HG03354 (cell line): ENCODE measurements around the gene PARP3.
"Not testable (repeated sequence)": the region's sequence is repeated elsewhere in the genome, so short reads cannot be mapped to it uniquely, and the experiment has no call there.

Experiments
- ATAC-seq: cut with Tn5 transposase; IDR thresholded peaks from one replicate; pipeline ENCODE4 v1.9.1; 2021; ENCODE audit warnings: mild to moderate bottlenecking; ENCODE audit not compliant: unreplicated experiment, poor library complexity, severe bottlenecking

Gene PARP3

DNA sequence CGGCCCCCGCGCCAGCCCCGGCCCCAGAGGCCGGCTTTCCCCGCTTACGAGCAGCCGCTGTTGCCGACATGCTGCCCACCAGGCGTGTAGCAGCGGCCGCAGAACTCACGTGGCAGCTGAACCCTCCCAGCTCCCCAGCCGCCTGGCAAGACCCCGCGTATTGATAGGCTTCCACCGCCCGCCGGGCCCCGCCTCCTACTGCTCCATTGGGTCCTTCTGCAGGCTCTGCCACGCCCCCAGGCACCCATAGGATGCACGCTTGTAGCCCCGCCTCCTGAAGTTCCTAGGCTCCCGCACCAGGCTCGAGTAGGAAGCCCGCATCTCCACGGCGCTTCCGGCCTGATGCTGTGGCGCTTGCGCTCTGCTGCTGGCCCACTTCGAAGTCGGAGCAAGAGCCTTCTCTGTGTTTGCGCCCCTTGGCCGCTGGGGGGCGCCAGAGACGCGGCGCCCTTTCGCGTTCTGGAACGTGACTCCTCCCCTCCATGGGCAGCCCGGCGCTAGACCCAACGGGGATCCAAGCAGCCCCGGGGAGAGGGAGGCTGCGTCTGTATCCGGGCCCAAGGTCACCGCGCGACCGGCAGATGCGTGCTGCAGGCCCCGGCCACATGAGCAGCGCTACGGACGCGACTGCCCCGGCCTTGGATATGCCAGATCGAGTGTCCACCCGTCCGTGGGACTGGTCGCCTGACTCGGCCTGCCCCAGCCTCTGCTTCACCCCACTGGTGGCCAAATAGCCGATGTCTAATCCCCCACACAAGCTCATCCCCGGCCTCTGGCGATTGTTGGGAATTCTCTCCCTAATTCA is at the start of gene PARP3, which contains the start of gene RRP9:
Gene PARP3, plus strand, starts transcription at position 566 of the 805 bp plus-strand sequence. CDS start 993 bp downstream, outside the sequence.
Gene RRP9, minus strand, starts transcription at position 107 of the 805 bp plus-strand sequence. Its CDS starts 37 bp downstream, at position 70.
- peak; percentile 90 for ATAC-seq

DNA sequence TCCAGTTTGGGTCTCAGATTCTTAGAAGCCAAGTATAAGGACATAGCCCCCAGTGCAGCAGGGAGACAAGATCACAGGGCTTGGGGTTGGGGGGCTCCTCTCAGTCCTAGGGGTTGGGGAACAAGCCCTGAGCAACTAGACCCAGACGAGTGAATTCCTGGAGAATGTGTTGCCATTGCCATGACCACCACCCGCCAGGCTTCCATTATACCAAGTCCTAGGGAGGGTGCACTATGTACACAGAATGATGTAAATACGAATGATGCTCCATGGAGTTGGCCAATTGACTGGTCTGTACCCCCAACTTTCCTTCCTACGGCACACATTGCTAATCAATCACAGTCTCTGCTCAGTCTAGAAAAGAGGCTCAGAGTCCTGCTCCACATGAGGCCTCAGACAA is 47.8 kb upstream of the PARP3 start:
- ATAC-seq: no peak

DNA sequence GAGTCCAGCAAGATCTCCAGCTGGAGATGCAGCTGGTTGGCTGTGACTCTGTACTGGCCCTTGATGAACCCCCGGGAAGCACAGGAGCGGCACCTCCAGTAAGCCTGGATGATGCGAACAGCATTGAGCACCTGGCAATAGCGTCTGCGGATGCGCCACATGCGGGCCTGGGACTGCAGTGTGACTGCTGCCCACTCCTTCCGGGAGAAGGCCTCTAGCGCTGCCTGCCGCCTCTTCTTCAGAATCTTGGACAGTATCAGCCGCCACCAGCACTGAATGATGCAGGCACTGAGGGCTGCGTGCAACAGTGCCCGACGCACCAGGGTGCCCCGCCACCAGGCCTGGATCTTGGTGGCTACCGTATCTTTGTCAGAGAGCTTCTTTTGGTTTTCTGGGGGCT is 47.2 kb upstream of the PARP3 start:
- no peak for ATAC-seq

DNA sequence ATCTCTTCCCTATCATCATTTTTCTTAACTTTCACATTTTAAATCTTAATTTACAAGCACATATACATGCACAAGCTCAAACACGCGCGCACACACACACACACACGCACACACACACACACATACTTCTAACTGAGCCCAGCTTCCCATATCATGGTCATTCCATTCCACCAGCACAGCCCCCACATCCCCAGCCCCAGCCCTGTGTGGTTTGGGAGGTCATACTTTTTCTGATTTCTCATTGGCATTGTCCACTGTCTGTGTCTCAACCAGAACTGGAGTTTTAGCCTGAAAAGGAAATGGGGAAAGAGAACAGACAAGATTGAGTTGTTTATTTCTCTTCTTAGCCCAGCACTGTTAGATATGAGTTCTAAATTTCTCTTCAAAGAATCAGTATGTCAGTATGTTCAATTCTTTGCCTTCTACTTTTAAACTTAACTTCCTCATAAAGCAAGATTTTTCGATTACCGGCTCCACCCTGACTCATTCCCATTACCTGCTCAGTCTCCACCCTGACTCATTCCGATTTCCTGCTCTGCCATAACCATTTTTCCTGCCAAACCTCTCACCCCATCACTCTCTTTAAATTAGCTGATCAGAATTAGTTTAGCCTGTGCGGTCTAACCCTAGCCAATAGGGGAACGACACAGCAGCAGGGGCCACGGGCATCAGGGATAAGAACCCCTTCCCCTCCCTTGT is 45.4 kb upstream of the PARP3 start:
- ATAC-seq: no peak

DNA sequence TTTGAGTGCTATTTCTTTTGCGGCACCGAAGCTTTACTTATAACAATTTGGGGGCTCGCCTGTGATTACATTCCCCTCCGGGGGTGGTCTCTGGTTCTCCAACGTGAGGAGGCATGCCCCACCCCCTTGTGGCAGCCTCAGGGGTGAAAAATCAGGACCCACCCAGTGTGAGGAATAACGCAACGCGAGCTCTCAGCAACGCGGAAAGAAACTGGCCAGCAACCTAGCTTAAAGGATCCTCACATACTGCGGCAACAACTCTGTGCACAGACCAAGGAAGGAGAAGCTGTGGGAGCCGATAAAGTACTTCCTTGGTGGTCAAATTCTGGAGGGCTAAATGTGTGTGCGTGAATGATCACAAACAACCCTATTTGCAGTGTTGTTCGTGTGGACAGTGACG is 44.8 kb upstream of the PARP3 start:
- no peak for ATAC-seq

DNA sequence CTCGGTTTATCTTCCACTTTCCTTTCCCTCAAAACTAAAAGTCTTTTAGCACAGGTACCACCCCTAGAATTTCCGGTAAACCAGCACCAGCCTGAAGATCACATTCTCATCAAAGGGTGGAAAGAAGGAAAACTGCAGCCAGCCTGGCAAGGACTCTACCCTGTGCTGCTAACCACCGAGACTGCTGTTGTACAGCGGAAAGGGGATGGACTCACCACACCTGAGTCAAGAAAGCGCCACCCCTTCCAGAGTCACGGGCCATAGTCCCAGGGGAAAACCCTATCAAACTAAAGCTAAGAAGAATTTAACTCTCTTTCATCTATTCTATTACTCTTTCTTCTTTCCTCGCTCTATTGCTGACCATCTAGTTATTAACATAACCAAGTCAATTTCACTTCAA is 42.1 kb upstream of the PARP3 start:
- not testable (repeated sequence) for ATAC-seq

DNA sequence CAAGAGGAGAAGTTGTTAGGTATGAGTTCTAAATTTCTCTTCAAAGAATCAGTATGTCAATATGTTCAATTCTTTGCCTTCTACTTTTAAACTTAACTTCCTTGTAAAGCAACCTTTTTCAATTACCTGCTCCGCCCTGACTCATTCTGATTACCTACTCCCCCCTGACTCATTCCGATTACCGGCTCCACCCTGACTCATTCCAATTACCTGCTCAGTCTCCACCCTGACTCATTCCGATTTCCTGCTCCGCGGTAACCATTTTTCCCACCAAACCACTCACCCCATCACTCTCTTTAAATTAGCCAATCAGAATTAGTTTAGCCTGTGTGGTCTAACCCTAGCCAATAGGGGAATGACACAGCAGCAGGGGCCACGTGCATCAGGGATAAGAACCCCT is 39.8 kb upstream of the PARP3 start:
- not testable (repeated sequence) for ATAC-seq

DNA sequence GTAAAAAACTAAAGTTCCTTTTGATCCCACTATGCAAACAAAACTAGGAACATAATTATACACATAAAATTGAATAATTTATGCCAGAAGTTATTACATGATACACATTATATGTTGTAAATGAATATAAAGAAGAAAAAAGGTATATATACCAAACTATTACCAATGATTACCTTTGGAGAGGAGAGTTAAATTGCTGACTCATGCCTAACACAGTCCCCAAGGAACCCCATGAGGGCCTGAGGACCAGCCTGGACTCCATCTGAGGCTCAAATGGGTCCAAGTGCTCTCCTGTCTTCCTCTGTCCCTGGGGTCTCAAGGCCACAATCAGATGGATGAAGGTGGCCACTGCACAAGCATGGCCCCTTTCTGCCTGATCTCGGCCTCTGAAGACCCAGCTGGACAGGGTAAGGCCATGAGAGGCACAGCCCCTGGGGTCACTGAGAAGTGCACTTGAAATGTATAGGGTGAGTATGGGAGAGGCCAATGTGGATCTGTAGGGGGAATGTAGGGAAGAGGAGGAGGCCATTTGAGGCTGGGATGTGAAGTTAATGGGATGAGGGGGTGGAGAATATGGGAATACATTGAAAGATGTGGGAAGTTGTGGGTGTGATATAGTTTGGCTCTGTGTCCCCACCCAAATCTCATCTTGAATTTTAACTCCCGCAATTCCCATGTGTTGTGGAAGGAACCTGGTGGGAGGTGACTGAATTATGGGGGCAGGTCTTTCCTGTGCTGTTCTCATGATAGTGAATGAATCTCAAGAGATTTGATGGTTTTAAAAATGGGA is 37.9 kb upstream of the PARP3 start:
- no peak for ATAC-seq

DNA sequence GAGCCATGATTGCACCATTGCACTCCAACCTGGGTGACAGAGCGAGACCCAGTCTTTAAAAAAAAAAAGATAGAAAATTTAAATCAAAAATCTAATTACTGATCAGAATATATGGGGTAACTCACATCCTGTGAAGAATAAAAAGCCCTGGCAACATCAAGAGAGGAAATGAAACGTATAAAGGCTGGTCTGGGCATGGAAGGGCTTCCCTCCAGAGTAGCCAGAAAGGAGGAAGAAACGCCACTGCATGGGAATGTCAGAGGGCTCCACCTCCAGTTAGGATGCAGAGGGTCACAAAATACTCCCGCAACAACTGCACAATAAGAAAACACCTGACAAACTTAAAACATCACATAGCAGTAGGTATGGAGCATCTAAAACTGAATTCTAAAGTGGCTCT is 34.1 kb upstream of the PARP3 start:
- no peak for ATAC-seq

DNA sequence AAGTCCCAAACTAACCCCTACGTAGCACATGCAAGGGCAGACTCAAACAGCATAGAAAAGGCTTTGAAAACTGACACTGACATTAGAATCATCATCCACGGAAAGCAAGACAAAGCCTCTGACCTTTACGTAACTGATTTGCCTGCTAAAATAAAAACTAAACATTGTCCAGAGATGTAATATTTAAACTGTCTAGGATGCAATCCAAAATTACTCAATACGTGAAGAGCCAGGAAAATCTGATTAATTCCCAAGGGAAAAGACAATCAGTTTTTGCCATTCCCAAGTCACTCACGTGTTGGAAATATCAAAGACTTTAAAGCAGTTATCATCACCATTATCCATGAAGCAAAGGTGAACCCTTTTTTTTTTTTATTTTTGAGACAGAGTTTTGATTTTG is 25.7 kb upstream of the PARP3 start:
- no peak for ATAC-seq

DNA sequence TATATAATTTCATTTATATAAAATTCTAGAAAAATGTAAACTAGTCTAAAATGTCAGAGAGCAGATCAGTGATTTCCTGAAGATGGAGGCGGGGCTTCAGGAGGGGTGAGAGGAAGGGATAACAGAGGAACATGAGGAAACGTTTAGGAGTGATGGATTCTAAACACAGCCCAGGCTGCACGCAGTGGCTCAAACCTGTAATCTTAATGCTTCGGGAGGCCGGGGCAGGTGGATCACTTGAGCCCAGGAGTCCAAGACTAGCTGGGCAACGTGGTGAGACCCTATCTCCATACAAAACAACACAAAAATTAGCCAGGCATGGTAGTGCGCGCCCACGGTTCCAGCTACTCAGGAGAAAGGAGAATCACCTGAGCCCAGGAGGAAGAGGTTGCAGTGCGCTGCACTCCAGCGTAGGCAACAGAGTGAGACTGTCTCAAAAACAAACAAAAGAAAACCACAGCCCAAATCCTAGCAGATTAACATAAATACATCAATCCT is 21.0 kb upstream of the PARP3 start:
- ATAC-seq: no peak

DNA sequence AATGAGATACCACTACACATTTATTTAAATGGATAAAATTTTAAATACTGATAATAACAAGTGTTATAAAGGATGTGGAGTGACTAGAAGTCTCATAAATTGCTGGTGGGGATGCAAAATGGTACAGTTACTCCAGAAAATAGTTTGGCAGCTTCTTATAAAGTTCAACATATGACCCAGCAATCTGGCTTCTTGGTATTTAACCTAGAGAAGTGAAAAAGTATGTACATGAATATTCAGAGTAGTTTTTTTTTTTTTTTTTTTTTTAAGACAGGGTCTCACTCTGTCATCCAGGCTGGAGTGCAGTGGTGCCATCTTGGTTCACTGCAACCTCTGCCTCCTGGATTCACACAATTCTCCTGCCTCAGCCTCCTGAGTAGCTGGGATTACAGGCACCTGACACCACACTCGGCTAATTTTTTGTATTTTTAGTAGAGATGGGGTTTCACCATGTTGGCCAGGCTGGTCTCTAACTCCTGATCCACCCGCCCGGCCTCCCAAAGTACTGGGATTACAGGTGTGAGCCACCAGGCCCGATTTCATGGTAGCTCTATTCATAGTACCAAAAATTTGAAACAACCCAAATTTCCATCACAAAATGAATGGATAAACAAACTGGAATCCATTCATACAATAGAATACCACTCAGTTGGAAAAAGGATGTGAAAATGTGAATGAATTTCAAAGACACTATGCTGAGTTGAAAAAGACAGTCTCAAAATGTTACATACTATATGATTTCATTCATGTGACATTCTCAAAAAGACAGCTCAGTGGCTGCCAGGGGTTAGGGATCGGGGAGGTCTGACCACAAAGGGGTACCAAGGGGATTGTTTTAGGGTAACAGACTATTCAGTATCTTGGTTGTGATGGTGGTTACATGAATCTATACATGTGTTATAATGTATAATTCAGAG is 14.8 kb upstream of the PARP3 start:
- no peak for ATAC-seq

DNA sequence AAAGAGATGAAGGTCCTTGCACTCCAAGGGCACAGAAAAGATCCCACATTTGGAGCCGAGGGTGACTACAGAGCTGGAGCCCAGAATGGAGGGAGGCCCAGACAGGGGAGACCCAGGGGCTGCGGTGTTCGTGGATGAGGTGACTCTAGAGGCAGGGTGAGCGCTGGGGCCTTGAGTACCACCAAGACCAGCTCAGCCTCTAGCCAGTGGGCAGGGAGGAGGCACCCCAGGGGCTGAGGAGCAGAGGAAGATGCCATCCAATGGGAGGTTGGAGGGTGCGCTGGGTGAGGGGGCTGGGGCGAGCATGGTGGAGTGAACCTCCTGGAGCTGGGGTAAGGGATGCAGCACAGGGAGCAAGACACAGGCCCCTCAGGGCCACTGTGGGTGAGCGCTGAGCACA is 13.7 kb upstream of the PARP3 start:
- no peak for ATAC-seq

DNA sequence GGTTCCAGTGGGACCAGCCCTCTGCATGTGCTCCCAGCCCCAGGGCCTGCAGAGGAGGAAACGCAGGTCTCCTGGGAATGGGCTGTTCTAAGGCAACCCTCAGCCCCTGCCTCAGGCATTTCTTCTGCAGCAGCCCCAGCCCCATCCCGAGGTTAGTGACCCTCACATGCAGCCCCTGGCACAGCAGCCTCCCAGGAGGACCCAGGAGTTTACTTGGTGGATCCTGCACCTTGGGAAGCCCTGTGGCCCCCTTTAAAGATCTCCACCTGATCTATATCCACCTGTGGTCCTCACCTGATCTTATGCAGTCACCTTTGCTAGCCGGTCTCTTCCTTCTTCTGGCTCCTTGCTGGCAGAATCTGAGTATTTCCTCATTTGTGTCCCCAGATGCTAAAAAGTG is 13.2 kb upstream of the PARP3 start:
- ATAC-seq: not testable (repeated sequence)

DNA sequence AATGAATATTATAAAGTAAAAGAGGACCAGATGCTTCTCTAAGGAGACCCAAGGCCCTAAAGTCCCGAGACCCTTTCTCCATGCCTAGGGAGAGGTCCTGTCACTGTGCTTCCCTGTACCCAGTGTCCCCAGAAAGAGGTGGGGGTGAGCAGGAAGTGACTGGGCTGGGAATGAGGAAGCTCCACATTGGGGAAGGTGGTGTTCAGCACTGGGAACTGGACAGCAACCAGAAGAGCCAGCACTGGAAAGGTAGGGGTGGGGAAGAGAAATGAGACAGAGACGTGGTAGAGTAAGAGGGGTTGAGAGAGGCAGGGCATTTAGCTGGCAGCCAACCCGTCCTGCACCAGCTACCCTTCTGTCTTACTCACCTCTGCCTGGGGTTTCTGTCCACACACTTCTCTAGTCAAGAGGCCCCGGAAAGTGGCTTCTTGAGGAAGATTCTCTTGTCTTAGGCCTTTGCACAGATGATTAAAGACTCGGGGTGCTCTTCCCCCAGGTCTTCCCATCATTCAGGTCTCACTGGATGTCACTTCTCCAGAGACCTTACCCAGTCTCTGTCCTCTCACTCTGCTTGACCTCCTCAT is 12.7 kb upstream of the PARP3 start:
- ATAC-seq: no peak

DNA sequence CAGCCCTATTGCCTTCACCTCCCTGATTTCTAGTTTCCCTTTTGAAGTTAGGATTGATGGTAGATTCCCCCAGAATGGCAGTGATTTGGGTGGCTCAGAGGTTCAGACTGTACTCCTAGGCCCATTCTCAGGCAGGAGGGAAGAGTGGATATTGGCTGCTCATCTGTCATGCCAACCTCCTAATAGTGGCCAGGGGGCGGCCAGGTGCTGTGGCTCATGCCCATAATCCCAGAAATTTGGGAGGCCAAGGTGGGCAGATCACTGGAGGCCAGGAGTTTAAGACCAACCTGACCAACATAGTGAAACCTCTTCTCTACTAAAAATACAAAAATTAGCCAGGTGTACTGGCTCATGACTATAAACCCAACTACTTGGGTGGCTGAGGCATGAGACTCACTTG is 11.7 kb upstream of the PARP3 start:
- ATAC-seq: no peak

DNA sequence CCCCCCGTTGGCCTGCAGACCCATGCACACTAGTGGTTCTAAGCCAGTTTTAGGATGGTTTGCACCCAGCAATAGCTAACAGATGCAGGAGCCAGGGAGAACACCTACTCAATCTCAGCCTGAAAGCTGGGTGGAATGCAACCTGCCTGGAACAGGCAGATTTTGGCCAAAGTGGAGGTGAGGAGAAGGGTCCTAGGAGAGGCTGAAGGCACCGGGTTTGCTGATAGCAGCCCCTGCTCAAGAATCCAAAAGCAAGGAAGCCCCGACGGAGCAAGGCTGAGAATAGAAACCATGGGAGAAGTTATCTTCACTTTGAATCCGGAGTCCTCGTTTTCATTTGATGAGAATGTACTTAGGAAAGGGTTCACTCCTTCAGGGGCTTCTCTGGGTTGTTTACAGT is 10.4 kb upstream of the PARP3 start:
- no peak for ATAC-seq

DNA sequence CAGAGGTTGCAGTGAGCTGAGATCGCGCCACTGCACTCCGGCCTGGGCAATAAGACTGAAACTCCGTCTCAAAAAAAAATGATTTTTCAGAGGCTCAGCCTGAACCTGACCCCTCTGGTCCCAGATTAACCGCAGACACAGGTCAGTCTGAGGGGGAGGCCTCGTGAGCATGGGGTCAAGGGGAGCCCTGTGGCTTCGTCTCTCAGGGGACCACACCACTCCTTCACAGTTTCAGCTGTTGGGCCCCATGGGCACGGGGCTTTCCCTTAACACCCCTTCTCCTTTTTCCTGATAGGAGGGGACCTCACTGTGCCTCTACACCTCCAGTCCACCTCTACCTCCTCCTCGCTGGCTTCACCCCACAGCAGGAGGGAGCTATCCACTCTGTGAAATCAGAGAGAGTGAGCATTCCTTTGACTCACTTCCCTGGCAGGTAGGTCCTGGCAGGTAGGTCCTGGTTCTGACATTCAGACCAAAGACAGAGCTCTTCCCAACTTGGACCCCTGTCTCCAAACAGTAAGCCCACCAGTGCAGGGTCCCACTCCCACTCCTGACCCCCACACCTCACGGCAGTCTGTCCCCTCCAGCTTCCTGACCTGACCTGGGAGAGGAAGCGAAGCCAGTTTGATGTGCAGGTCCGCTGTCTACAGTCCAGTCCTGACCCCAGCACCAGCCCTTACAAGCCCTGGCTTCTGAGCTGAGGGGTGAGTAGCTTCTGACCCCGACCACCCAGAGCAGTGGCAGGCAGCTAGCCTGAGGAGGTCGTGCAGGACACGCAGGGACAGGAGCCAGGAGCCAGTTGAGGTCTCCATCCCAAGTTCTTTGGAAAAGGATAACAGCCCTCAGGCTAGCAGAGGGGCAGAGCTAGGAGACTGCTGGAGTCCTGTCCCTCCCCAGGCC is 9.4 kb upstream of the PARP3 start:
- no peak for ATAC-seq
